HS-27A (cell line): ENCODE results near the gene ZNRF3.

Source experiments
- DNase-seq: peaks from one replicate; pipeline ENCODE4 v3.0.0-alpha.2; 2012; ENCODE audit warnings: low read depth, missing footprints

The ZNRF3 gene

DNA sequence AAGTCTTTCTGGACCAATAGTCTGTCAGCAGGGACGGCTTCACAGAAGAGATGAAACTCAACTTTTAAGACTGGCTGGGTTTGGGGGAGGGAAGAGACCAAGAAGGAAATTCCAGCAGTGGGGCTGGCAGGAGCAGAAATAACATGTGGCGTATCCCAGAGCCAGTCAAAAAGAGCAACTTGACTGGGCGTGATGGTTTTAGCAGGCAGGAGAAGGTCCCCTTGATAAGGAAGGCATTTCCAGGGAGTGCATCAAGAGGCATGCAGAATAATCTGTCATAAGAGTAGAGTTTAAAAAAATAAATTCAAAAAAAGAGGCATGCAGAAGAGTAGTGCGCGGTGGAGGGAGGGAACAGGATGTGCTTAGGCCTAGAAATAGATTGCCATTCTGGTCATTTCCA, 125.8 kb downstream of the ZNRF3 start:
- DNase-seq, result no peak

DNA sequence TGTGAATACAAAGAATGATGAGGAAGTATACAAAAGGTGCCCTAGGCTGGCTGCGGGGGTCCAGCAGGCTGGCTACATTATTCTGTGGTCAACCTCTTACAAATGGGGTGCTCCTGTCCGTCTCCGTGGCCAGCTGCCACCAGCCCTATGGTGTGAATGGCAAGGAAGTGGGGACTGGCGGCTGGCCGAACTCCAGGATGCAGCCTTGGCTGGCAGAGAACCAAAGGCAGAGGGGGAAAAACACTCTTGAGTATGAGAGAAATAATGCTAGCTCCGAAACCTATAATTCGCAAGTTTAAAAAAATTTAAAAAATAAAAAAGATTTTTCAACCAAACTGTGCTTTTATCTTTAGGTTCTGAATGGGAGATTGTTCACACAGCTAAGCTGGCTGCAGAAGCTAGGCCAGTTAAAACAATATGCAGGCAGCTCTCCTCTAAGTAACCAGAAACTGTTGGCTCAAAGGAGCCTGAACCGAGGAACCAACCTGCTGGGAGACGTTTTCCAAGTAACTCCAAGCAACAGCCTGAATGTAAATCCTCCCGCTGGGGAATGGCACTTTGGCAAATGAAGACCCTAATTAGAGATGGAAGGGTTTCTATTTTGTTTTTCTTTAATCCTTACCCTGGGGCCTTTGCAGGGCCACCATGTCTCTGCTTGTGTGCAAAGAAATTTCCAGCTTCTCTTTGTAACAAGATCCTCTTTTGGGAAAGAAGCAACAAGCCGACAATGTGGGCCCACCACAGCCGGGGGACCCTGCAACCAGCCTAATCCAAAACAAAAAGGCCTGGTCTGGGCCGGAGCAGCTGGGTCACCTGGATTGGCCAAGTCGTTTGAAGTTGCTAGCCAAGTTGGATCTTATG, 128.1 kb downstream of the ZNRF3 start:
- no peak for DNase-seq

DNA sequence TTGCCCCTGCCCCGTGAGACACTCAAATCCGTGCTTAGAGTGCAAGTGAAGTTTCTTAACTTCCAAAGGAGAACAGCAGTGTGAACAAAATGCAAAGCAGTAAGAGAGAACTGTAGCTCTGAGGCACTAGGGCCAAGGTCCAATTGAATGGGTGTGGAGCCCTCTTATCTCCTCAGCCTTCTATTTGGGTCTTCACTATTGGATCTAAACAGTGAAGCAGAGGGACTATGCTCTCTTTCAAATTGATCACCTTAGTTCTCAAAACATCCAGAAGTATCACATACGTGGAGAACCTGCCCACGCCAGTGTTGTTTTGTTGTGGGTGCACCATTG, 128.7 kb downstream of the ZNRF3 start:
- no peak for DNase-seq

DNA sequence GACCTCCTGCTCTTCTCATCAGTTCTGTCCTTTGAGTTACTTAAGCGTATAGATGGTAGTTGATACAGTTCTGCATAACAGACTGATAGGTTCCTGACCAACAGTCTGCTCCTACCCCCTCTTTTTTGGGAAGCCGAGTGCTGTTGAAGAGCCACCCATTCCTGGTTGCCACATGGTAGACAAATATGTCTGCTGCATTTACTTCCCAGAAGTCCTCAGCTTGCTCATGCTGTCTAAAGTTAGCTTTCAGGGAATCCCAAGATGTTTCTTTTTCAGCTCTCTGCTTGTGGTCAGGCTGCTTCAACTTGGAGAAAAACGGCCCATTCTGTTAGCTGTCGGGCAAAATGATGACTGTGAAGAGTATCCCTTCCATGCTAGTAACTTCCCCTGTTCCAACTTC, 129.6 kb downstream of the ZNRF3 start:
- DNase-seq, result no peak

DNA sequence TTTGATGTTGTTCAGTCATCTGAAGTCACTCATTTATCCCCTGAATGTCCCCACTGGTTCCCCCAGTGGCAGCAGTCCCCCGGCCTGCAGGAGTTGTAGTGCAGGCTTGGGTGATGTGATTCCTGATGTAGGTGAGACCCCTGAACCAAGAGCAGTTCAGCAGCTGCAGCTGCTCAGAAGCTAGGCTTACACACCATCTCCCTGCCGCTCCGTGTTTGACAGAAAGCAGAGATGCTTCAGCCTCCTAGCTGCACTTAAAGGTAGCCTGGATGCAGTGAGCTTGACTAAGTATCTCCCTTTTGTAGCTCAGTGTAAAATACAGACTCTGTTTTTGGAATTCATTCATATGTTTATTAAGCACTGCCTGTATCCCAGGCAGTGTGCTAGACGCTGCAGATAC, 130.9 kb downstream of the ZNRF3 start:
- DNase-seq, result no peak

DNA sequence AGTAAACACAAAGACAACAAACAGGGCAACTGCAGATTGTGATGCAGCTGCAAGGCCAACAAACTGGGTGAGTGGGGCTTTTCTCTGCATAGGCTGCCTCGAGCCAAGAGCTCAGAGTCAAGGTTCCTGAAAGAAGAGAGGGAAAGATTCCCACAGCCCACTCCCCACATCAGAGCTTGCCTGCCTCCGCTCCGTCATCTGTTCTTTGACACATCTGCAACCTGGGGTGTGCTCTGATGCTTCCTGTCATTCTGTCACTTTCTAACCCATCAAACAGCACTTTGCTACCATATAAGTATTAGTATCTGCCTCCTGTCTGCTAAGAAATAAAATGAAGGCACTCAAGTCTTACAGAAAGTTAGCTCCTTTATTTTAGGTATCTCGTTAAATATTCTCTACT, 131.4 kb downstream of the ZNRF3 start:
- DNase-seq, result no peak

DNA sequence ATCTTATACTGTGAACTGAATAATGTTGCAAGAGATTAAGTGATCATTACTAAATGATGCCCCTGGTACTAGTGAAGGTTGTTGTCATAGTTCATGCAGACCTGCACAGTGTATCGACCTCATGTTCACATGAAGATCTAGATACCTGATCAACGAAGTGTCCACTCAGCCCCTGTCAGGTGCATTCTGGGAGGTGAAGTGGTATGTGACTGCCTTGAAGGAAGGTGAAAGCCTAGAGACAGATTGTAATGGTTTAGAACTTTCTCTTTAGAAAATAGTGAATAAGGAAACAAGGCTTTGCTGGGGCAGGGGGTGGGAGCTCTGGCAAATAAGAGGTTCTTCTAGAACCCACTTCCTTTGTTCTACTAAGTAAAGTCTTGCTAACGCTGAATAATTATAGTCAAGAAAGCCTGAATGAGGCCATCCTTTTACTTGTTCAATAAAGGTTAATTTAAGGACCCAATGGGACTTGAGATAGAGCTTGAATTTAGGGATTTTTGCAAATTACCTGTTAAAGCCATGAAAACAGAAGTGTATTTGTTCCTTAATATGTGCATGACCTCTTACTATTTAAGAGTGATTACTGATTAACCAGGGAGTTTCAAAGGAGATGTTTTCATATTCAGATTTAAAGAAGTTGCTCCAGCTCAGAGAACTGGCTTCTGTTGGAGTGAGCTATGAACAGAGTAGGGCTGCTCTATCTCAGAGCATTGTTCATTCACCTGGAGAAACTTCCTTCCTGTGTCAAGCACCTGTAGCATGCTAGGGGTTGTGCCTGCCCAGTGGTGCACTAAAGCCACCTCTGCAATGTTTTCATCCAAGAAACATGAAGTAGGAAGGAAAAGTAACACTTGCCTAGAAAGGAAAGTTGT, 132.9 kb downstream of the ZNRF3 start:
- DNase-seq, result no peak

DNA sequence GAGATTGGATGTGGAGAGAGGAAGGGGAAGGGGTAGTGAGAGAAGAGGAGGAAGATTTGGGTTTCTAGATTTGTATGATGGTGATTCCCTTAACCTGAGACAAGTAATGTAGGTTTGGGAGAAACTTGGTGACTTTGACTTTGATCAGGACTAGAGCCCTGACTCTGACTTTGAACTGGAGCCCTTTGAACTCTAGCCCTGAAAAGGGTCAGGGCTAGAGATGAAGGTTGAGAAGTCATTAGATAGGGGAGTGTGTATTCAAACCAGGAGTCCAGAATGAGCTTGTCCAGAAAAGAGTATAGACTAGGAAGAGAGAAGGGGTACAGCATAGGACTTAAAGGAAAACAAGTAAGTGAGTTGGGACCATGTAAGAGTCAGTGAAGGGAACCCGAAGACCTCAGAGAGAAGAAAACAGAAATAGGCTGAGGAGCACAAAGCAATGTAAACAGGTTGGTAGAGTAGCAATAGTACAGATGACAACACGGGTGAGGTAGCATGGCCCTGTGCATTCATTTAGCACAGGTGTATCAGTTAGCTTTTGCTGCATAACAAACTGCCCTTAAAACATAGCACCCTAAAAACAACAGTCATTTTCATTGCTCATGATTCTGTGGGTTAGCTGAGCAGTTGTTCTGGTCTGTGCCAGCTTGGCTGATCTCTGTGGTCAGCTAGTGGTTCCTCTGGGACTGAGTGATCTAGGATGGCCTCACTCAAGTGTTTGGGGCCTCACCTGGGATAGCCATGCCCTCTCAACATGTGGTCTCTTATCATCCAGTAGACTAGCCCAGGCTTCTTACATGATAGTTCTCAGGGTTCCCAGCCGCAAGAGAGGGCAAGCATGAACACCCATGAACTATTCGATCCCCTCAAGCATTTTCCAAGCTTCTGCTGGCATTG, 135.2 kb downstream of the ZNRF3 start:
- no peak for DNase-seq

DNA sequence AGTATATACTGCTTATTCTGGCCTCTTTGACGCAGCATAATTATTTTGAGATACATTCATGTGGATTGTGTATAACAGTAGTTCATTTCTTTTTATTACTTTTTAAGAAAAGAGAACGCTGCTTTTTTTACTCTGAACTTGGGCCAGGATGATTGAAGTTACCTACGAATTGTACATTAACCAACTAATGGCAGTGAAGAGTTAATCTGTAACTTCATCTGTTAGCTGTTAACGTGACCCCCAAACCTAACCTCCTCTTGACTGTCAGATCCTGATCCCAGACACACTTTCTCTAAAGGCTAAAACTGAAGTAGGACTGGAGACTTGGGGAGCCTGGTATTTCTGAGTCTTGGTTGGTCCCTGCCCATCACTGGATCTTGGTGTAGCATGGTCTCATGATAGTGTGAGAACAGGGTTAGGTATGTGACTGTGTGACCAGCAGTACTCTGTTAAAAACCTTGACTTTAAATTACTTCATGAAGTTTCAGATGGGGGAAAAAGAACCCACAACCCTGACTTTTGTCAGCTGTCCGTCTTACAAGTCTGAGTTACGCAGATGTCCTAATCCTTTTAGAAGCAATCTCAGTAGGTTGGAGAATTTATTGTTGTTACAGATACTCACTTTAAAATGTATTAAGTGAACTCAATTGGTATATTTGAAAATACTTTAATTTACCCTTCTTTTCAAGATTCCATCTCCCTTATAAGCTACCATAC, 138.9 kb downstream of the ZNRF3 start:
- DNase-seq, result no peak

DNA sequence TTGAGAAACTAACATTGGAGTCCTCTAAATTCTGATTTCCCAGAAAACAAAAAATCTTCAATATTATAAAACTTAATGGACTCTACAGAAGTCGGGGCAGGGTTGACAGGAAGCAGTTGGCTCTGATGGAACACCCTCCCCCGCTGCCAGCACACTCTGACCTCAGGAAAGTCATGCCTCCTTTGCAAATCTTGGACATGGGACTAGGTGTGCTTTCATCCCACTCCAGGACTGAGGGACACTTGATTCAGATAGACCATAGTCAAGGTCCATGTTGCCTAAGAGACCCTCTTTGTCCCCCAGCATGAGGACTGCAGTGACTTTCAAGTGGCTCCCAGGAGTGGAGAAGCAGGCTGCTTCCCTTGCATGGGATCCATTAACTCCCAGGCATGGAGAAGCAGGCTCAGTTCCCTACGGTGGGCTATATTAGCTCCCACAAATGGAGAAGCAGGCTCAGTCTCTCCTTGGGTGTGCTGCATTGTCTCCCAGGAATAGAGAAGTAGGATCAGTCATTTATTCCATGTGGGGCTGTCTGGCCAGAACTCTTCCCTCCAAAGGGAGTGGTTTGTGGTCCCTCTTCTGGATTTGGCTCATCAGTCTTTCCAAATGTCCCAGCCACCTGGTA, 139.9 kb downstream of the ZNRF3 start:
- no peak for DNase-seq

DNA sequence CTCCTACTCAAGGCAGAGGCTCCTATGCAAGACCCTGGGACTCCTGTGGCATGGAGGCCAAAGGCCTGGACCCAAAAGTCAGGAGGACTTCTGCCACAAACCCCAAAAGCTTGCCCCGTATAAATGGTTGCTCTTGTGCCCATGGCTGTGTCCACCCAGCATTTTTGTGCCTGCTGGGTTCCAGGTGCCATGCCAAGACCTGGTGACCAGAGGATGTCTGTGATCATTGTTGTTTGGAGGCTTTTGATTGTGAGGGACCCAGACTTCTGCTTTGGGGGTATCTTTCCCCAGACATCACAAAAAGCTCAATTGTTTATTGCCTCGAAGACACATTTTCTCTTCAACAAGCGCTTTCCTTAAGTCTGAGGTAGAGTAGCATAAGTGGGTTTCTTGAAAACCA, 143.2 kb downstream of the ZNRF3 start:
- DNase-seq, result no peak

DNA sequence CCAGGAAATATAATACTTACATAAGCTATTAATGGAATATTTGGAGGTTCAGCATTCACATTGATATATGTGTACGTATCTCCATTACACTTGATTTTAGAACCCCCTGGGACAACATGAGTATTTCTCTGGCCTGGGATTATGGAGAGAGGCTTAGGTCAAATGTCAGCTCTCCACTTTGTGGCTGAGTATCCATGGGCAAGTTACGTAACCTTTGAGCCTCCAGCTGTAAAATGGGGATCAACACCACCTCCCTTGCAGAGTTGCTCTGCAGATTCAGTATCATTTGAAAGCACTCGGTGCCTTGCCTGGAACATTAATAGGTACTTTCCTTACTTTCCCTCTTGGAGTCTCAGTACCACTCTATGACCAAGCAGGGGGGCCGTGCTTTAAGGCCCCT, 145.1 kb downstream of the ZNRF3 start:
- DNase-seq, result no peak

DNA sequence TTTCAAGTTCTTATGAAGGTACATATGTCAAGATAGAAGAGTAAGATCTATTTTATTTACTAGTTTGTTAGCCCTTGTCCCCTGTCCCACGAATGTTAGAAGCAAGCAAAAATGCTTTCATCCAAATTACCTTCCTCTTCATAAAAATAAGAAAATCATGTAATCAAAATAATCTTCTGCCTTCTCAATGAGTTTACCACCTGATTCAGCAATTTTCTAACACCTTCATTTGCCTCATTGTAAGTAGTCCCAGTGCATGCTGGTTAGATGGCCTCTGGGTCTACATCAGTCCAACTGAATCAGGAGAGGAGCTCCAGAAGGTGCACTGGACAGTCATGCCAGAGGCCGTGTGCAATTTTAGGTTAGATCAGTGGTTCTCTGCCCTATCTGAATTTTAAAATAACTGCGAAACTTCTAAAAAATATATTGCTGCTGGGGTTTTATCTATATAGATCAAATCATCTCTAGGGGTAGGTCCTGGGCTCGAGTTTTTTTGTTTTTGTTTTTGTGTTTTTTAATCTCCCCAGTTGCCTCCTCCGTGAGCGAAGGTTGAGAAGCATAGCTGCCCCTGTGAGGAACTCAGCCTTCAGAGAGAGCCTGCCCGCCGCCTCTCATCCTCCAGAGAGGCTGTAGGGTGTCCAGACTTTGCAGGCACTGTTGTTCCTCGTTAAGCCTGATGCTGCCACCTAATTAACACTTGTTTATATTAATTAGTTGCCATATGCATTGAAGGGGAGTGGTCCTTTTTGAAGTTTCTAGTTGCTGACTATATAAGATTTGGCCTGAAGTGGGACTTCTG, 146.0 kb downstream of the ZNRF3 start:
- DNase-seq, result no peak

DNA sequence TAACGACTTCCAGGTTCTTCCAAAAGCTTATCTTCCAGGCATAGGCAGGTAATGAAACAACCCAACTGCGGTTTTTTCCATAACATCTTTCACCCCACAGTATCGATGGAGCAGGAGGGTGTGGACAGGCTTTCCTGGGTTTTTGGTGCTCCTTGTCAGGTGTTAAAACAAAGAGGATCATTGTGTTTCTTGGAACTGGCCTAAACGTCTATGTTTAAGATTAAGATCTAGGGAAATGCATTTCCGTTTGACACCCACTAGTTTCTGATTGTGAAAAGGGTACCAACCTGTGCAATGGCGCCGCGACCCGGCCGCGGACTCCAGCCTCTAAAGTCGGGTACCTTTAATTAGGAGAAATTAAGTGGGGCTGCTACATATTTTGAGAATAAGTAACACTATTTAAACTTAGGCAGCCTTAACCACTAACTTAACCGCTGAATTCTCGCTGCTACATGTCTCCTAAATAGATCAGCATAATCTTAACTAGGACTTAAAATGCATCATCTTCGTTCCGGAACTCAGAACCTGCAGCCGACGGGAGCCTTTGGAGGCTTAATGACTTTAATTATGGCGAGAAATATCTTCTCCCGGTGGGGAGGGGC, 146.7 kb downstream of the ZNRF3 start:
- DNase-seq, result no peak

DNA sequence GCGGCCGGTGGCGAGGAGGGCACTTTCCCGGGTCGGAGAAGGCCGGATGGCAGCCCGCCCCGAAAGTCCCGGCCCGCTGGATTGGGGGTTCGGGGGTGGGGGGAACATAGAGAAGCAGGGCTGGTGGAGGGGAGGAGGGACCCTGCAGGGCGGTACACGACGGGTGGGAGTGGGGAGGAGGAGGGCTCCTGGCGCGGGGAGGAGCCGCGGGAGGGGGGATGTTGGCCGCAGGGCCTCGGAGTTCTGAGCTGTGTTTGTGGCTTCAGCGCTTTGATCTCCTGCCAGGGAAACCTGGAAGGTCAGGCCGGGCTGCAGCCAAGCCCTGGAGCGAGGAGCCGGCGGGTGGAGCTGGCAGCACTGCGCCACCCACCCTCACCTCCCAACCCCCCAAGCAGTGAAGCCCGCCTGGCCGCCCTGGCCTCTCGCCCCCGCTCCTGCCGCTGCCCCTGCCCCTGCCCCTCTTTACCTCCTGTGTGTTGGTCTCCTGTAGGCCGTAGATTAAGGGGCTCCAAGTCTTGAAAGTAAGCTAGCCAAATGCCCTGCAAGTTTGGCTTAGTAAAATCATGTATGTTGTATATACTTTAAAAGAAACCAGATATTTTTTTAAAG, 147.3 kb downstream of the ZNRF3 start:
- no peak for DNase-seq

DNA sequence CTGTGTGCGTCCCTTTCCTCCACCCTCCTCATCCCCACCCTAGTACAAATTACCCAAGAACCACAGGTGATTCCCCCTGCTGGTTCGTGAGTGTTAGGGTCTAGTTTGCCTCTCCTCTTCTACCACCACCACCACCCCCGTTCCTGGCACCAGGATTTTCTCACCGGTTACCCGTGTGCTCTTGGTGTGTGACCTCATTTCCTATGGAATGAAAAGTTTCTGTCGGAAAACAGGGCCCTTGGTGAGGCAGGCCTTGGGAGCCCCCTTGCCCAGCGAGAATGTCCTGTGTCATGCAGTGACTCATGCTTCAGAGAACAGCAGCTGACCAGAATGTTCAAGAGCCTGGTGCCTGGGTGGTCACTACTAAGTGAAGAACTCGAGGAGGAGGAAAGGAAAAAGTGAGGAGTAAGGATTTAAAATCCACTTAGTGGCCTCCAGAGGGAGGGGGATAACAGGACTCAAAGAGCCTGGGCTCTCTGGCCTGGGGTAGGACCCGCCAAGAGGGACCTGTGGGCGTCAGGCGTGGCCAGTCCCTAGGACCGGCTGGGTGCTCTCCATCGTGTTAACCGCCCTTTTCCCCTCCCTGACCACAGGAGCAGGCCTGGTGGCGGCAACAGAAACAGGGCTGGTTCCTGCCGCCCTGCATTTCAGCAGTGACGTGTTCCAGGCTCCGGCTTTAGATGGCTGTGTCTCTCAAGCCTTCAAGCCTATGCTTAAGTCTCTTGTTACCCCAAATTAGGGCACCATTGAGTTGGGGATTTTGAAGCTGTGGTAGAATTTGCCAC, 148.0 kb downstream of the ZNRF3 start:
- DNase-seq, result peak; percentile 82

DNA sequence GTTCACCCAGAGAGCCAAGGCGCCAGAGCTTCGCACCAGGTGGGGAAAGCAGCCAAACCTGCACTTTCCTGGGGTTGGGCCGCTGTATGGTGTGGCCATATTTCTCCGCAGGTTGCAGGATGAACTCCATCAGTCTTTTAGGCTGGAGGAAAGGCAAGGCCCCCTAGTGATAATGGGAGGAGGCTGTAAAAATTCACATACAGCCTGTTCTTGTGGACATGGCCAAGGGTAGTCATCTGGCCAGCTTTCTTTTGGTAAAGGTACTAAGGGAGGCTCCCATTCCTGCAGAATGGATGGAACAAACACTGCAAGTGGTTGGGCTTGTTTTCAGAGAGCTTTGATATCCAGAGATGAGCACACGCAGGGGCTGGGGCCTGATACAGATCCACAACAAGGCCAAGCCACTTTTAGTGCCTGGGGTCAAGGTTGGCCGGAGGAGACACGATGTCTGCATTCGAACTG, 148.7 kb downstream of the ZNRF3 start:
- DNase-seq, result no peak

DNA sequence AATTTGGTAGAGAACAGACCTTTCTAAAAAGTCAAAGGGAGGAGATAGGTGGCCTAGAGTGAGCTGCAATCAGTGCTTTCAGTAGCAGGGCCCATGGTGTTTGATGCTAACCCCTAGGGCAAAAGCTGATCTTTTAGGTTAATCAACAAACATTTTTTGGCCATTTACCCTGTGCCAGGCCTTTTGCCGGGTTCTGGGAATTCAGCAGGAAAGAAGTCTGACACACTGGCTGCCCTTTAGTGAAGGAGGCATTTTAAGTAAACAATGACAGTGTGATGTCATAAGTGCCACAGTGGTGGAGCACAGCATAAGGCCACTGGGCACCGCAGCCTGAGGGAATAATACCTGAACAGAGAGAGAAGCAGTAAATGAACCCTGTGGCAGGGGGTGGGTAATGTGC, 149.2 kb downstream of the ZNRF3 start:
- no peak for DNase-seq
